Measurements from ENCODE around the gene IL10. TPM values are rescaled to one million over a fixed set of nuclear protein-coding genes. Genes with fewer than 3 reads are reported as not detected.

The IL10 gene
- 1 to 10 TPM in 2 of 4 donors, under 1 TPM in 1, not detected in 1; 0.49 to 1.6 (median 1.0) TPM for total RNA-seq

GRCh38 chr1:206772243-206772937 lies at the start of gene IL10:
TSS of gene IL10 (minus strand) at chr1:206772494. CDS start at chr1:206772435, 59 bp downstream.
- Histone ChIP-seq H3K9me3 (no peaks in the 10 kb centered on the region), H3K4me3 (no peak within 1 kb of the TSS), H3K27me3 (peaks cover 25% of the 10 kb centered on the region), H3K27ac (peak within 1 kb of the TSS; percentile 6), H3K4me1 (peaks cover 4% of the 10 kb centered on the region), H3K36me3 (no peaks in the 10 kb centered on the region)
- 89% methylated on average over 8 of the region's 8 CpGs for WGBS
- DNase-seq (ENCODE audit: low spot score in 2 of 2), result no peak
- TF ChIP-seq CTCF (IDR thresholded peaks at IDR 0.05) (no peak), POLR2AphosphoS5 (IDR thresholded peaks at IDR 0.05) (no peak), POLR2A (IDR thresholded peaks at IDR 0.05) (no peak), EP300 (IDR thresholded peaks at IDR 0.05) (no peak)

GRCh38 chr1:206821493-206821892 lies 49.2 kb upstream of the IL10 start:
- no peaks in the 10 kb centered on the region for H3K9me3 ChIP-seq
- no peaks in the 10 kb centered on the region for H3K36me3 ChIP-seq
- WGBS, result 75% methylated on average over 4 of the region's 4 CpGs
- no peak for DNase-seq (ENCODE audit: low spot score in 2 of 2)
- H3K4me3 ChIP-seq, result no peak overlapping the region
- TF ChIP-seq POLR2AphosphoS5 (IDR thresholded peaks at IDR 0.05) (no peak), POLR2A (IDR thresholded peaks at IDR 0.05) (no peak), CTCF (IDR thresholded peaks at IDR 0.05) (no peak), EP300 (IDR thresholded peaks at IDR 0.05) (no peak)
- peaks cover 6% of the 10 kb centered on the region for H3K4me1 ChIP-seq
- H3K27ac ChIP-seq, result no peak overlapping the region
- H3K27me3 ChIP-seq, result no peaks in the 10 kb centered on the region

GRCh38 chr1:206816390-206817287 lies 44.3 kb upstream of the IL10 start:
- Histone ChIP-seq H3K27me3 (no peaks in the 10 kb centered on the region), H3K27ac (no peak overlapping the region), H3K4me1 (no peaks in the 10 kb centered on the region), H3K36me3 (no peaks in the 10 kb centered on the region), H3K9me3 (peaks cover 4% of the 10 kb centered on the region), H3K4me3 (no peak overlapping the region)
- TF ChIP-seq EP300 (IDR thresholded peaks at IDR 0.05) (no peak), CTCF (IDR thresholded peaks at IDR 0.05) (no peak), POLR2AphosphoS5 (IDR thresholded peaks at IDR 0.05) (no peak), POLR2A (IDR thresholded peaks at IDR 0.05) (no peak)
- DNase-seq (ENCODE audit: low spot score in 2 of 2), result no peak
- WGBS, result 62% methylated on average over 4 of the region's 4 CpGs

GRCh38 chr1:206814716-206815341 lies 42.5 kb upstream of the IL10 start:
- 38% methylated on average over 2 of the region's 2 CpGs for WGBS
- Histone ChIP-seq H3K9me3 (peaks cover 4% of the 10 kb centered on the region), H3K4me1 (no peaks in the 10 kb centered on the region), H3K27ac (no peak overlapping the region), H3K27me3 (no peaks in the 10 kb centered on the region), H3K4me3 (no peak overlapping the region), H3K36me3 (no peaks in the 10 kb centered on the region)
- no peak for DNase-seq (ENCODE audit: low spot score in 2 of 2)
- TF ChIP-seq POLR2A (IDR thresholded peaks at IDR 0.05) (no peak), EP300 (IDR thresholded peaks at IDR 0.05) (no peak), POLR2AphosphoS5 (IDR thresholded peaks at IDR 0.05) (no peak), CTCF (IDR thresholded peaks at IDR 0.05) (no peak)

Measured in suprapubic skin (tissue), 4 donors.